Stimulated activated naive CD8-positive, alpha-beta T cell treated with anti-CD3 and anti-CD28 coated beads, Interleukin-15, Interleukin-2, amounts not matched to agents 100 ng/mL and 50 ng/mL, for 24 hours (primary cell): Measurements from ENCODE around the gene STXBP1.
"Not testable (repeated sequence)": the region's sequence is repeated elsewhere in the genome, so short reads cannot be mapped to it uniquely, and the experiment has no call there.

Source experiments
- H3K27ac Mint-ChIP-seq: one replicate; pipeline ENCODE4 v1.8.0; 2021; ENCODE audit warnings: mild to moderate bottlenecking, mixed read lengths
- H3K27me3 Mint-ChIP-seq: one replicate; pipeline ENCODE4 v1.8.0; 2021; ENCODE audit warnings: mixed read lengths
- H3K36me3 Mint-ChIP-seq: one replicate; pipeline ENCODE4 v1.8.0; 2021; ENCODE audit warnings: low read depth, mixed read lengths
- H3K4me1 Mint-ChIP-seq: one replicate; pipeline ENCODE4 v1.8.0; 2021; ENCODE audit warnings: low read depth, mixed read lengths
- H3K4me3 Mint-ChIP-seq: one replicate; pipeline ENCODE4 v1.8.0; 2021; ENCODE audit warnings: mild to moderate bottlenecking, mixed read lengths
- H3K9me3 Mint-ChIP-seq: one replicate; pipeline ENCODE4 v1.8.0; 2021; ENCODE audit warnings: mixed read lengths

STXBP1 gene

GRCh38 chr9:127588740-127589506 lies 23.2 kb upstream of the STXBP1 start:
- Mint-ChIP-seq H3K9me3 (no peaks in the 10 kb centered on the region), H3K36me3 (no peaks in the 10 kb centered on the region)

GRCh38 chr9:127589955-127590370 lies 22.1 kb upstream of the STXBP1 start:
- Mint-ChIP-seq H3K4me1 (no peaks in the 10 kb centered on the region), H3K9me3 (no peaks in the 10 kb centered on the region), H3K4me3 (no peak overlapping the region), H3K27ac (no peak overlapping the region), H3K36me3 (no peaks in the 10 kb centered on the region), H3K27me3 (peaks cover 12% of the 10 kb centered on the region)

More at GRCh38 chr9:127588740-127589506, 23.2 kb upstream of the STXBP1 start:
- Mint-ChIP-seq H3K27me3 (peaks cover 12% of the 10 kb centered on the region), H3K4me3 (no peak overlapping the region), H3K27ac (no peak overlapping the region), H3K4me1 (no peaks in the 10 kb centered on the region)

GRCh38 chr9:127595611-127596010 lies 16.5 kb upstream of the STXBP1 start:
- H3K9me3 Mint-ChIP-seq, result no peaks in the 10 kb centered on the region
- no peak overlapping the region for H3K27ac Mint-ChIP-seq
- H3K4me1 Mint-ChIP-seq, result no peaks in the 10 kb centered on the region
- H3K36me3 Mint-ChIP-seq, result no peaks in the 10 kb centered on the region
- no peaks in the 10 kb centered on the region for H3K27me3 Mint-ChIP-seq
- H3K4me3 Mint-ChIP-seq, result no peak overlapping the region

GRCh38 chr9:127598839-127599549 lies 13.1 kb upstream of the STXBP1 start:
- H3K9me3 Mint-ChIP-seq, result no peaks in the 10 kb centered on the region
- H3K4me1 Mint-ChIP-seq, result no peaks in the 10 kb centered on the region
- no peaks in the 10 kb centered on the region for H3K36me3 Mint-ChIP-seq
- H3K4me3 Mint-ChIP-seq, result no peak overlapping the region
- H3K27me3 Mint-ChIP-seq, result no peaks in the 10 kb centered on the region
- no peak overlapping the region for H3K27ac Mint-ChIP-seq

GRCh38 chr9:127599550-127599891 lies 12.6 kb upstream of the STXBP1 start:
- Mint-ChIP-seq H3K4me3 (no peak overlapping the region), H3K27ac (no peak overlapping the region), H3K36me3 (no peaks in the 10 kb centered on the region), H3K27me3 (no peaks in the 10 kb centered on the region), H3K9me3 (no peaks in the 10 kb centered on the region), H3K4me1 (no peaks in the 10 kb centered on the region)

GRCh38 chr9:127603226-127603625 lies 8.9 kb upstream of the STXBP1 start:
- no peak overlapping the region for H3K4me3 Mint-ChIP-seq
- H3K27me3 Mint-ChIP-seq, result peaks cover 4% of the 10 kb centered on the region
- peaks cover 7% of the 10 kb centered on the region for H3K4me1 Mint-ChIP-seq
- H3K27ac Mint-ChIP-seq, result no peak overlapping the region
- H3K9me3 Mint-ChIP-seq, result no peaks in the 10 kb centered on the region
- H3K36me3 Mint-ChIP-seq, result no peaks in the 10 kb centered on the region

GRCh38 chr9:127606043-127606442 lies 6.0 kb upstream of the STXBP1 start:
- H3K27ac Mint-ChIP-seq, result no peak overlapping the region
- no peaks in the 10 kb centered on the region for H3K36me3 Mint-ChIP-seq
- H3K4me3 Mint-ChIP-seq, result no peak overlapping the region
- H3K4me1 Mint-ChIP-seq, result peaks cover 14% of the 10 kb centered on the region
- H3K9me3 Mint-ChIP-seq, result no peaks in the 10 kb centered on the region
- H3K27me3 Mint-ChIP-seq, result peaks cover 23% of the 10 kb centered on the region

GRCh38 chr9:127608104-127608966 lies 3.7 kb upstream of the STXBP1 start:
- Mint-ChIP-seq H3K4me1 (peaks cover 23% of the 10 kb centered on the region), H3K27ac (no peak overlapping the region), H3K36me3 (no peaks in the 10 kb centered on the region), H3K27me3 (peaks cover 31% of the 10 kb centered on the region), H3K9me3 (no peaks in the 10 kb centered on the region), H3K4me3 (peak overlapping the region; percentile 82)

- H3K4me3 Mint-ChIP-seq, result peak overlapping the region; percentile 94
- no peaks in the 10 kb centered on the region for H3K9me3 Mint-ChIP-seq
- H3K27me3 Mint-ChIP-seq, result peaks cover 43% of the 10 kb centered on the region
- peaks cover 30% of the 10 kb centered on the region for H3K4me1 Mint-ChIP-seq
- no peaks in the 10 kb centered on the region for H3K36me3 Mint-ChIP-seq
- H3K27ac Mint-ChIP-seq, result peak overlapping the region; percentile 88
Measured at GRCh38 chr9:127611603-127611898, 526 bp upstream of the STXBP1 start.

GRCh38 chr9:127612939-127613582 lies 984 bp downstream of the STXBP1 start:
- peaks cover 24% of the 10 kb centered on the region for H3K4me1 Mint-ChIP-seq
- H3K36me3 Mint-ChIP-seq, result no peaks in the 10 kb centered on the region
- no peaks in the 10 kb centered on the region for H3K9me3 Mint-ChIP-seq
- H3K4me3 Mint-ChIP-seq, result peak overlapping the region; percentile 90
- peaks cover 39% of the 10 kb centered on the region for H3K27me3 Mint-ChIP-seq
- H3K27ac Mint-ChIP-seq, result peak overlapping the region; percentile 68

GRCh38 chr9:127613583-127613954 lies 1.5 kb downstream of the STXBP1 start:
- peaks cover 39% of the 10 kb centered on the region for H3K27me3 Mint-ChIP-seq
- peaks cover 19% of the 10 kb centered on the region for H3K4me1 Mint-ChIP-seq
- no peak overlapping the region for H3K27ac Mint-ChIP-seq
- no peaks in the 10 kb centered on the region for H3K36me3 Mint-ChIP-seq
- H3K4me3 Mint-ChIP-seq, result peak overlapping the region; percentile 90
- H3K9me3 Mint-ChIP-seq, result no peaks in the 10 kb centered on the region

- H3K4me1 Mint-ChIP-seq, result peaks cover 16% of the 10 kb centered on the region
- H3K27me3 Mint-ChIP-seq, result peaks cover 28% of the 10 kb centered on the region
- no peak overlapping the region for H3K27ac Mint-ChIP-seq
- H3K9me3 Mint-ChIP-seq, result no peaks in the 10 kb centered on the region
- H3K4me3 Mint-ChIP-seq, result no peak overlapping the region
- no peaks in the 10 kb centered on the region for H3K36me3 Mint-ChIP-seq
Measured at GRCh38 chr9:127614961-127615360, 2.9 kb downstream of the STXBP1 start.

GRCh38 chr9:127621339-127621970 lies 9.4 kb downstream of the STXBP1 start:
- not testable (repeated sequence) for H3K9me3 Mint-ChIP-seq, H3K4me3 Mint-ChIP-seq, H3K27ac Mint-ChIP-seq, H3K4me1 Mint-ChIP-seq, H3K36me3 Mint-ChIP-seq, H3K27me3 Mint-ChIP-seq

GRCh38 chr9:127626752-127627493 lies 14.8 kb downstream of the STXBP1 start:
- Mint-ChIP-seq H3K9me3 (no peaks in the 10 kb centered on the region), H3K4me3 (no peak overlapping the region), H3K27me3 (no peaks in the 10 kb centered on the region), H3K4me1 (peaks cover 5% of the 10 kb centered on the region), H3K36me3 (no peaks in the 10 kb centered on the region), H3K27ac (no peak overlapping the region)
